Dendritic cell treated with granulocyte-macrophage colony-stimulating factor and Interleukin-4, amounts not matched to agents 40 ng/mL and 50 ng/mL, for 4 days (primary cell): ENCODE data around the gene POC1A.

Source experiments
- H3K27ac Mint-ChIP-seq: one replicate; pipeline ENCODE4 v1.8.0; 2022; ENCODE audit warnings: mild to moderate bottlenecking, mixed read lengths
- H3K27me3 Mint-ChIP-seq: one replicate; pipeline ENCODE4 v1.8.0; 2022; ENCODE audit warnings: mild to moderate bottlenecking, mixed read lengths
- H3K36me3 Mint-ChIP-seq: one replicate; pipeline ENCODE4 v1.8.0; 2022; ENCODE audit warnings: low read depth, mixed read lengths
- H3K4me1 Mint-ChIP-seq: one replicate; pipeline ENCODE4 v1.8.0; 2022; ENCODE audit warnings: low read depth, mixed read lengths
- H3K4me3 Mint-ChIP-seq: one replicate; pipeline ENCODE4 v1.8.0; 2022; ENCODE audit warnings: mild to moderate bottlenecking, moderate library complexity, mixed read lengths
- H3K9me3 Mint-ChIP-seq: one replicate; pipeline ENCODE4 v1.8.0; 2022; ENCODE audit warnings: mixed read lengths
- intact Hi-C: fragments of 100-400 bp; cut with micrococcal nuclease; formaldehyde crosslinking; loops from one replicate; pipeline ENCODE4 v1.15.0; 2022

Gene POC1A

DNA sequence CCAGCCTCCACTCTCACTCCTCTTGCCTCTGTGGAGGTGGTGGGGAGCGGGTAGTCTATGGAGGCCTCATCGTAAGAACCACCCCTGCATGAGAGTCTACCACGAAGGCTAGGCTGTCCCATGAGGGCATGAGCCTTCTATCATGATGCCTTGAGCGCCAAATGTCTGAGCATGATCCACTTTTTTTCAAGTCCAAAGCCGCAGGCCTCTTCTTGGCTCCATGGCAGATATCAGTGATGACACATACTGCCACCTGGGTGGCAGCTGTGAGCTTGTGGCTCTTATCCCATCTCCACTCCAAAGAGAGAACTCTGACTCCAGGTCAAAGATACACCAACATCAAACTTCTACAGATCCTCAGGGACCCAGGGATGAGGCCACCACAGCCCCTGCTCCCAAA lies 13.5 kb downstream of the POC1A start:
- H3K27me3 Mint-ChIP-seq, result no peaks in the 10 kb centered on the region
- intact Hi-C loops, result no loop called here
- H3K4me3 Mint-ChIP-seq, result no peak overlapping the region
- H3K9me3 Mint-ChIP-seq, result no peaks in the 10 kb centered on the region
- peaks cover 14% of the 10 kb centered on the region for H3K4me1 Mint-ChIP-seq
- H3K36me3 Mint-ChIP-seq, result peaks cover 19% of the 10 kb centered on the region
- no peak overlapping the region for H3K27ac Mint-ChIP-seq

- Mint-ChIP-seq H3K27ac (no peak overlapping the region), H3K27me3 (no peaks in the 10 kb centered on the region), H3K9me3 (no peaks in the 10 kb centered on the region), H3K36me3 (peaks cover 11% of the 10 kb centered on the region), H3K4me3 (no peak overlapping the region), H3K4me1 (peaks cover 14% of the 10 kb centered on the region)
- intact Hi-C loops, result no loop called here
These were observed 14.2 kb downstream of the POC1A start for GRCh38 chr3:52140000-52140399.

- no peaks in the 10 kb centered on the region for H3K27me3 Mint-ChIP-seq
- H3K4me1 Mint-ChIP-seq, result peaks cover 20% of the 10 kb centered on the region
- H3K27ac Mint-ChIP-seq, result no peak overlapping the region
- peaks cover 7% of the 10 kb centered on the region for H3K36me3 Mint-ChIP-seq
- intact Hi-C loops, result no loop called here
- no peak overlapping the region for H3K4me3 Mint-ChIP-seq
- H3K9me3 Mint-ChIP-seq, result no peaks in the 10 kb centered on the region
These were observed 16.9 kb downstream of the POC1A start for GRCh38 chr3:52137311-52137710.

DNA sequence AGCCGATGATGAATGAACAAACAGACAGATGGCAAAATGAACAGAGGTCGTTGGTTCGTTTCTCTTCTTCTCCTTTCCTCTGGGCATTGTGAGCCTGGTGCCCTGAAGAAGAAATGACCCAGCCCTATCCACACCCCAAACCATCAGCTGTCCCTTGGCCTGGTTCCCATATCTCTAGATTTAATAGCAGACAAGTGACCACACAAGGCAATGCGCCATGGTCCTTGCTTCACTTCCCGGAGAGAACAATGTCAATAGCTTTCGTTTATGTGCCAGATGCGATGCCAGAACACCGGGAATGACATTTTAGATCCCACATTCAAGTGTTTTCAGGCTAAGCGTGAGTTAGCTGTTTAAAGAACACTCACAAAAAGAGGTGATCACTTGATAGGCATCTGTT lies 17.7 kb downstream of the POC1A start:
- H3K27me3 Mint-ChIP-seq, result no peaks in the 10 kb centered on the region
- peak overlapping the region; percentile 37 for H3K27ac Mint-ChIP-seq
- H3K9me3 Mint-ChIP-seq, result no peaks in the 10 kb centered on the region
- H3K36me3 Mint-ChIP-seq, result peaks cover 7% of the 10 kb centered on the region
- peaks cover 28% of the 10 kb centered on the region for H3K4me1 Mint-ChIP-seq
- no peak overlapping the region for H3K4me3 Mint-ChIP-seq
- intact Hi-C loops, result no loop called here

- Mint-ChIP-seq H3K27ac (no peak overlapping the region), H3K27me3 (no peaks in the 10 kb centered on the region), H3K4me3 (no peak overlapping the region), H3K36me3 (peaks cover 7% of the 10 kb centered on the region), H3K4me1 (peaks cover 39% of the 10 kb centered on the region), H3K9me3 (no peaks in the 10 kb centered on the region)
- intact Hi-C loops, result no loop called here
These were observed 18.9 kb downstream of the POC1A start for GRCh38 chr3:52135332-52135731.

DNA sequence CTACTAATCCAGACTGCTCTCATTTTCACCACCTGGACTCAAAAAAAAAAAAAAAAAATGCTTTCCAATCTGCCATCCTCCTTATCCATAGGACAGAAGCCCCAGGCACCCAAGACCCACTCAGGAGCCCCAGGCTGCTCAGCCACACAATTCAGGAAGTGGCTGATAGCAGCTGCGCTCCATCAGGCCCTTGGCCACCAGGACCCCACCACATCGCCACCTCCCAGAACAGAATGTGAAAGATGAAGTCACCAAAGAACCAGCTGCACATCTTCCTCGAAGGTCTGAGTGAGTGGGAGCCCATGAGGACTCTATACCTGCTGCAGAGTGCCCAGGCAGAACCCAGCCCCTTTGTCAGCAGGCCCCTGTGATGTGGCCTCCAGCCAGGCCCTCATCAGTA lies 19.5 kb downstream of the POC1A start:
- Mint-ChIP-seq H3K27me3 (no peaks in the 10 kb centered on the region), H3K4me3 (no peak overlapping the region), H3K27ac (peak overlapping the region; percentile 37)

DNA sequence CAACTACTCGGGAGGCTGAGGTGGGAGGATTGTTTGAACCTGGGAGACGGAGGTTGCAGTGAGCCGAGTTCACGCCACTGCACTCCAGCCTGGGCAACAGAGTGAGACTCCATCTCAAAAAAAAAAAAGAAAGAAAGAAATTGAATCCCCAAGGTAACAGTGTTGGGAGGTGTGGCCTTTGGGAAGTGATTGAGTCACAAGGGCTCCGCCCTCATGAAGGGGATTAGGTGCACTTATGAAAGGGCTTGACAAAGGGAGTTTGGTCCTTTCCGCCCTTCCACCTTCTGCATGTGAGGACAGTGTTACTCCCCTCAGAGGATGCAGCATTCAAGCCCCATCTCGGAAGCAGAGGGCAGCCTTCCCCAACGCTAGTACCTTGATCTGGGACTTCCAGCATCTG lies 21.3 kb downstream of the POC1A start:
- Mint-ChIP-seq H3K4me3 (no peak overlapping the region), H3K9me3 (no peaks in the 10 kb centered on the region), H3K27me3 (no peaks in the 10 kb centered on the region), H3K4me1 (peaks cover 43% of the 10 kb centered on the region), H3K36me3 (peaks cover 3% of the 10 kb centered on the region), H3K27ac (no peak overlapping the region)
- intact Hi-C loops, result no loop called here

More for the DNA sequence above, 19.5 kb downstream of the POC1A start:
- Mint-ChIP-seq H3K9me3 (no peaks in the 10 kb centered on the region), H3K36me3 (peaks cover 7% of the 10 kb centered on the region), H3K4me1 (peaks cover 39% of the 10 kb centered on the region)
- intact Hi-C loops, result no loop called here

GRCh38 chr3:52132041-52132440 lies 22.2 kb downstream of the POC1A start:
- no peaks in the 10 kb centered on the region for H3K36me3 Mint-ChIP-seq
- peak overlapping the region; percentile 60 for H3K27ac Mint-ChIP-seq
- H3K4me3 Mint-ChIP-seq, result no peak overlapping the region
- intact Hi-C loops, result no loop called here
- H3K27me3 Mint-ChIP-seq, result no peaks in the 10 kb centered on the region
- H3K9me3 Mint-ChIP-seq, result no peaks in the 10 kb centered on the region
- H3K4me1 Mint-ChIP-seq, result peaks cover 44% of the 10 kb centered on the region

DNA sequence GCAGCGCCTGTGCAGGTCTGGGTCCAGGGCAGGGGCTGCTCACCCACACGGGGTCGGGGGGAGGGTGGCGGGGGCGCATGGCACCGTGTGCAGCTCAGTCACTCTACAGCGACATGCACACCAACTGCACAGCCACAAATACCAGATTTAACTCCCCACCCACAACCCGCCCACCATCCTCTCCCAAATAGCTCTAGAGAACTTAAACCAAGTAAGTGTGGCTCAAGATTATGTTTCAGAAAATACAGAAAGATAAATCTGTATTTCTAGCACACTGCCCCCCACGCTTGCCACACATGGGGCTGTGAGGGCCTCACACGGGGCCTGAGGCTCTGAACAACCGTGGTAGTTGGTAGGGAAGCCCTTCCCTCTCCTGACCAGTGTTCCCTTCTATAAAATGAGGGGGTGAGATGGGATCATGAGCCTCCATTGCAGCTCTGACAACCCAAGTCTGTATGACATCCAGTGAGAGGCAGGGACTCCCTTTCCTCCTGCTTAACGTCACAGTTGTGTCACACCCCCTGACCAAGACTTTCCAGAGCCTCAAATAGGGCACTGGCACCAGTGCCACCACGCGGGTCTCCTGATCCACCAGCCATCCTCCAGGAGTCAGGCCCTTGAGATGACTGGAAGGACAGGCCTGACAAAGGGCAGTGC lies 23.1 kb downstream of the POC1A start:
- intact Hi-C loops, result no loop called here

GRCh38 chr3:52128118-52128683 lies 26.0 kb downstream of the POC1A start:
- Mint-ChIP-seq H3K27me3 (no peaks in the 10 kb centered on the region), H3K36me3 (peaks cover 6% of the 10 kb centered on the region), H3K9me3 (no peaks in the 10 kb centered on the region), H3K4me1 (peaks cover 43% of the 10 kb centered on the region), H3K27ac (peak overlapping the region; percentile 39), H3K4me3 (no peak overlapping the region)
- intact Hi-C loops, result no loop called here

More for the DNA sequence above, 23.1 kb downstream of the POC1A start:
- H3K4me3 Mint-ChIP-seq, result no peak overlapping the region
- H3K9me3 Mint-ChIP-seq, result no peaks in the 10 kb centered on the region
- H3K27me3 Mint-ChIP-seq, result no peaks in the 10 kb centered on the region
- H3K36me3 Mint-ChIP-seq, result peaks cover 2% of the 10 kb centered on the region
- peak overlapping the region; percentile 60 for H3K27ac Mint-ChIP-seq
- peaks cover 42% of the 10 kb centered on the region for H3K4me1 Mint-ChIP-seq

GRCh38 chr3:52126500-52126899 lies 27.7 kb downstream of the POC1A start:
- no peak overlapping the region for H3K4me3 Mint-ChIP-seq
- intact Hi-C loops, result no loop called here
- no peaks in the 10 kb centered on the region for H3K27me3 Mint-ChIP-seq
- peak overlapping the region; percentile 31 for H3K27ac Mint-ChIP-seq
- peaks cover 6% of the 10 kb centered on the region for H3K36me3 Mint-ChIP-seq
- H3K4me1 Mint-ChIP-seq, result peaks cover 43% of the 10 kb centered on the region
- H3K9me3 Mint-ChIP-seq, result no peaks in the 10 kb centered on the region

DNA sequence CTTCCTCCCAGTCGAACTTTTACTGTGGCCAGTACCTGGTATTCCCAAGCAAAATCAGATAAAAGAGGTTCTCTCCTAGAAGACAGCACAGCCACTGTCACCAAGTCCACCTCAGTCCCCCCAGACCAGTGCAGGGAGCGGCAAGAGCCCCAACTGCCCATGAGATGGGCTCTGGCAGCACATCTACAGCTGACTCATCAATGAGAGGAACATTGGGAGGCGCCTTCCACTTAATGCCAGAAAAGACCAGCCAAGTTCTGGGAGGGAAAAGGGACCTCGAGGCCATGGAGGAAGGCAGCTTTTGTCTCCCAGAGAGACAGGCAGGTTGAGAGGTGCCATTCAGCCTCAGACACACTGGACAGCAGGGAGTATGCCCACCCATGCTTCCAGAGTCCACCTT lies 28.2 kb downstream of the POC1A start:
- intact Hi-C loops, result no loop called here
- Mint-ChIP-seq H3K27ac (peak overlapping the region; percentile 14), H3K4me3 (no peak overlapping the region), H3K27me3 (no peaks in the 10 kb centered on the region), H3K9me3 (no peaks in the 10 kb centered on the region), H3K4me1 (peaks cover 43% of the 10 kb centered on the region), H3K36me3 (peaks cover 6% of the 10 kb centered on the region)

DNA sequence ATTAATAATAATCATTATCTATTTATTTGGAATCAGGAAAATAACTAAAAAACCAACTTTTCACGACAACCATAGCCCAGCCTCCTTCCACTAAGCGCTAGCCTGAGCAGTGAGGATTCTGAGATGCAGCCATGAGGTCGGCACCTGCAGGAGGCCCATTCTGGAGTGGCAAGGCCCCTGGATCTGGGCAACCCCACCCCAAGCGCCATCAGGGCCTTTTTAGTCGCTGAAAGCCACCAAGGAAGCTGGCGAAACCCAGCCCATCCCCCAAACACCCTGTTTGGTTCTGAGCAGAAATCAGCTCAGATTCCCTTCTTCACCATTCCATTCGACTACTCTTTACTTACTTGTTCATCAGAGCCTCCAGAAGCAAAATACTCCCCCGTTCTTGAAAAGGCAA lies 29.5 kb downstream of the POC1A start:
- H3K27me3 Mint-ChIP-seq, result no peaks in the 10 kb centered on the region
- H3K36me3 Mint-ChIP-seq, result peaks cover 6% of the 10 kb centered on the region
- H3K27ac Mint-ChIP-seq, result no peak overlapping the region
- no peaks in the 10 kb centered on the region for H3K9me3 Mint-ChIP-seq
- intact Hi-C loops, result loop anchor here (5.0 kb wide), 1 partner anchor 37 kb away; no protein-coding TSS in a partner anchor
- H3K4me3 Mint-ChIP-seq, result no peak overlapping the region
- H3K4me1 Mint-ChIP-seq, result peaks cover 49% of the 10 kb centered on the region

DNA sequence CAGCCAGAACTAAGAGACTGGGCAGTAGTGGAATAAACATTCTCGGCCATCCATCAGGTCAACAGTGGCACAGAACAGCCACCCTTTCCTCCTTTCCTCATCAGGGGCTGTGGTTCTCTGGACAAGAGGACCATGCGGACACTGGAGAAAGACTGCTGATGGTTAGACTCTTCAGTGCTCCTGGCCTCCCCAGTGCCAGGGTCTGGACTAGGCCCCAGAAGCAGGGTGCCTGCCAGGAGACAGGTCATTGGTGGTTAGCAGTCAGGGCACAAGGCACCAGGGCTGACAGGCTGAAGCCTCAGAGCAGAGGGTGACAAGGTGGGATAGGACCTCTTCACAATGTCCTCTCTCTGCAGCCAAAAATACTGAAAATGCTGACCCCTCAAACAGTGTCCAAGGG lies 30.1 kb downstream of the POC1A start:
- Mint-ChIP-seq H3K27me3 (no peaks in the 10 kb centered on the region), H3K4me1 (peaks cover 56% of the 10 kb centered on the region), H3K4me3 (no peak overlapping the region), H3K36me3 (peaks cover 6% of the 10 kb centered on the region), H3K27ac (peak overlapping the region; percentile 92), H3K9me3 (no peaks in the 10 kb centered on the region)
- intact Hi-C loops, result loop anchor here (5.0 kb wide), 1 partner anchor 37 kb away; no protein-coding TSS in a partner anchor
